ENCODE data around the gene SIRT2. TPM values are rescaled to one million over a fixed set of nuclear protein-coding genes. Genes with fewer than 3 reads are reported as not detected.

SIRT2 gene
- total RNA-seq, 1 donor from 2014 or later: 91.3 TPM

DNA sequence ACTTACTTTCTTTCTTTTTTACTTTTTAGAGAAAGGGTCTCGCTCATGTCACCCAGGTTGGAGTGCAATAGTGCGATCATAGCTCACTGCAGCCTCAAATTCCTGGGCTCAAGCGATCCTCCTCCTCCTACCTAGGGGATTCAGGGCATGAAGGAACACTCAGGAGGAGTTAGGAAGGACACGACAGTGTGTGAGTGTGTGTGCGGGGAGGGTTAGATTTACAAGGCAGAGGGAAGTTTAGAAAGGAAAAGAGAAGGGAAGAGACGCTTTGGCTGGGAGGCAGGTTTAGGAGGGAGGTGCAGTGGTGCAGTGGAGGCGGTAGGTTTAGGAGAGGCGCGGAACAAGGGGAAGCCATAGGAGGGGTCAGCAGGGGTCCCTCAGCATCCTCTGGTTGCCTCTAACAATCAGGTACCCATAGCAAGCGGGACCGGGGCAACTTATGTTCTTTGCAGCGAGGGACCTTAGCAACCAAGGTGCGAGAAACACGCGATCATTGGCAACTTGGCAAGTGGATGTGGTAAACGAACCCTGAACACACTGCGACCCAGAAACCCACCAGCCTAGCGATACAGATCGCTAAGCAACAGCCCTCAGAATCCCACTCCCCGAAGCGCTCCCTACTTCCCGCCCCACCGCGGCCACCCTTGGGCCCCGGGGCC, 501 bp downstream of the SIRT2 start:
- H3K4me3 Mint-ChIP-seq (ENCODE audit: unreplicated experiment): peak overlapping the region; percentile 93
- TF ChIP-seq CTCF (IDR thresholded peaks at IDR 0.05; ENCODE audit: partially characterized antibody, unreplicated experiment): no peak
- no peaks in the 10 kb centered on the region for H3K36me3 Mint-ChIP-seq (ENCODE audit: unreplicated experiment)
- peak overlapping the region; percentile 45 for H3K27ac Mint-ChIP-seq (ENCODE audit: unreplicated experiment)
- peaks cover 8% of the 10 kb centered on the region for H3K27me3 Mint-ChIP-seq (ENCODE audit: unreplicated experiment)
- DNase-seq: no peak
- H3K4me1 Mint-ChIP-seq (ENCODE audit: low read depth, unreplicated experiment): peaks cover 17% of the 10 kb centered on the region
- peaks cover 11% of the 10 kb centered on the region for H3K9me3 Mint-ChIP-seq (ENCODE audit: unreplicated experiment)

GRCh38 chr19:38894968-38895367, 4.5 kb downstream of the SIRT2 start:
- peaks cover 6% of the 10 kb centered on the region for H3K9me3 Mint-ChIP-seq (ENCODE audit: unreplicated experiment)
- DNase-seq: no peak
- TF ChIP-seq CTCF (IDR thresholded peaks at IDR 0.05; ENCODE audit: partially characterized antibody, unreplicated experiment): no peak
- H3K4me1 Mint-ChIP-seq (ENCODE audit: low read depth, unreplicated experiment): peaks cover 12% of the 10 kb centered on the region
- H3K27me3 Mint-ChIP-seq (ENCODE audit: unreplicated experiment): peaks cover 4% of the 10 kb centered on the region
- no peaks in the 10 kb centered on the region for H3K36me3 Mint-ChIP-seq (ENCODE audit: unreplicated experiment)
- no peak overlapping the region for H3K27ac Mint-ChIP-seq (ENCODE audit: unreplicated experiment)
- no peak overlapping the region for H3K4me3 Mint-ChIP-seq (ENCODE audit: unreplicated experiment)

- Mint-ChIP-seq H3K27ac (ENCODE audit: unreplicated experiment) (no peak overlapping the region), H3K4me3 (ENCODE audit: unreplicated experiment) (no peak overlapping the region), H3K27me3 (ENCODE audit: unreplicated experiment) (peaks cover 2% of the 10 kb centered on the region), H3K9me3 (ENCODE audit: unreplicated experiment) (peaks cover 2% of the 10 kb centered on the region), H3K36me3 (ENCODE audit: unreplicated experiment) (no peaks in the 10 kb centered on the region), H3K4me1 (ENCODE audit: low read depth, unreplicated experiment) (peaks cover 8% of the 10 kb centered on the region)
- no peak for DNase-seq
- TF ChIP-seq CTCF (IDR thresholded peaks at IDR 0.05; ENCODE audit: partially characterized antibody, unreplicated experiment): no peak
Observed at GRCh38 chr19:38893341-38893771, 6.1 kb downstream of the SIRT2 start.

GRCh38 chr19:38892841-38893240, 6.6 kb downstream of the SIRT2 start:
- H3K4me3 Mint-ChIP-seq (ENCODE audit: unreplicated experiment): no peak overlapping the region
- H3K27ac Mint-ChIP-seq (ENCODE audit: unreplicated experiment): no peak overlapping the region
- peaks cover 2% of the 10 kb centered on the region for H3K27me3 Mint-ChIP-seq (ENCODE audit: unreplicated experiment)
- H3K4me1 Mint-ChIP-seq (ENCODE audit: low read depth, unreplicated experiment): peaks cover 7% of the 10 kb centered on the region
- DNase-seq: no peak
- H3K36me3 Mint-ChIP-seq (ENCODE audit: unreplicated experiment): no peaks in the 10 kb centered on the region
- no peak for TF ChIP-seq CTCF (IDR thresholded peaks at IDR 0.05; ENCODE audit: partially characterized antibody, unreplicated experiment)
- peaks cover 2% of the 10 kb centered on the region for H3K9me3 Mint-ChIP-seq (ENCODE audit: unreplicated experiment)

- Mint-ChIP-seq H3K4me1 (ENCODE audit: low read depth, unreplicated experiment) (no peaks in the 10 kb centered on the region), H3K9me3 (ENCODE audit: unreplicated experiment) (peaks cover 2% of the 10 kb centered on the region), H3K27me3 (ENCODE audit: unreplicated experiment) (no peaks in the 10 kb centered on the region), H3K27ac (ENCODE audit: unreplicated experiment) (peak overlapping the region; percentile 55), H3K4me3 (ENCODE audit: unreplicated experiment) (no peak overlapping the region), H3K36me3 (ENCODE audit: unreplicated experiment) (no peaks in the 10 kb centered on the region)
- TF ChIP-seq CTCF (IDR thresholded peaks at IDR 0.05; ENCODE audit: partially characterized antibody, unreplicated experiment): no peak
- DNase-seq: no peak
Observed at GRCh38 chr19:38891771-38892170, 7.6 kb downstream of the SIRT2 start.

Data from glutamatergic neuron (in vitro differentiated cells).